GM12864 (cell line): Measurements from ENCODE around the gene CPT2.

Experiments used
- DNase-seq: peaks from one replicate; pipeline ENCODE4 v3.0.0-alpha.2; 2011; ENCODE audit warnings: low read depth
- H3K4me3 ChIP-seq: 2 replicates; pipeline ENCODE4 v1.5.1; 2011; ENCODE audit warnings: mild to moderate bottlenecking, low read depth, low read length, control low read depth
- CTCF ChIP-seq: IDR thresholded peaks from 2 replicates; pipeline ENCODE4 v1.5.1; 2011; ENCODE audit warnings: low read depth, mild to moderate bottlenecking, moderate library complexity, low read length, control low read depth, inconsistent platforms; ENCODE audit errors: missing control alignments

Gene CPT2

GRCh38 chr1:53189061-53189460 lies 7.6 kb upstream of the CPT2 start:
- TF ChIP-seq CTCF: no peak
- H3K4me3 ChIP-seq: no peak overlapping the region
- no peak for DNase-seq

- TF ChIP-seq CTCF: no peak
- no peak for DNase-seq
- no peak overlapping the region for H3K4me3 ChIP-seq
Observed at GRCh38 chr1:53190210-53190611, 6.4 kb upstream of the CPT2 start.

- DNase-seq: no peak
- no peak for TF ChIP-seq CTCF
- no peak overlapping the region for H3K4me3 ChIP-seq
Observed at GRCh38 chr1:53195246-53196016, 1.2 kb upstream of the CPT2 start.

- no peak for TF ChIP-seq CTCF
- peak overlapping the region; percentile 85; the same call in 1 of the 2 replicates for H3K4me3 ChIP-seq
- no peak for DNase-seq
Observed at GRCh38 chr1:53196017-53196484, 573 bp upstream of the CPT2 start.

- no peak for DNase-seq
- H3K4me3 ChIP-seq: peak overlapping the region; percentile 85
- TF ChIP-seq CTCF: no peak
Observed at GRCh38 chr1:53197291-53198200, 922 bp downstream of the CPT2 start.

GRCh38 chr1:53198241-53198651 lies 1.6 kb downstream of the CPT2 start:
- DNase-seq: no peak
- no peak for TF ChIP-seq CTCF
- peak overlapping the region; percentile 85 for H3K4me3 ChIP-seq
